HEK293 (cell line): ENCODE data around the gene METTL1.

ENCODE experiments used
- KLF1 ChIP-seq: fragments of 450-650 bp; formaldehyde crosslinking; IDR thresholded peaks from 2 replicates; pipeline ENCODE4 v1.5.1; 2016; ENCODE audit warnings: missing biosample characterization, missing genetic modification characterization
- MZF1 ChIP-seq: fragments of 450-650 bp; formaldehyde crosslinking; IDR thresholded peaks from 2 replicates; pipeline ENCODE4 v1.5.1; 2017; ENCODE audit warnings: missing biosample characterization, missing genetic modification characterization, borderline replicate concordance
- RBAK ChIP-seq: fragments of 450-650 bp; formaldehyde crosslinking; IDR thresholded peaks from 2 replicates; pipeline ENCODE4 v1.5.1; 2016; ENCODE audit warnings: missing biosample characterization, missing genetic modification characterization
- SALL2 ChIP-seq: fragments of 450-650 bp; formaldehyde crosslinking; IDR thresholded peaks from 2 replicates; pipeline ENCODE4 v1.5.0; 2017; ENCODE audit warnings: missing biosample characterization, mild to moderate bottlenecking, missing genetic modification characterization, borderline replicate concordance
- YY1 ChIP-seq: fragments of 450-650 bp; formaldehyde crosslinking; IDR thresholded peaks from 2 replicates; pipeline ENCODE4 v1.5.1; 2018; ENCODE audit warnings: missing biosample characterization, missing genetic modification characterization
- ZBTB21 ChIP-seq: fragments of 450-650 bp; formaldehyde crosslinking; IDR thresholded peaks from 2 replicates; pipeline ENCODE4 v1.5.1; 2017; ENCODE audit warnings: missing biosample characterization, missing genetic modification characterization
- ZBTB8A ChIP-seq: fragments of 450-650 bp; formaldehyde crosslinking; IDR thresholded peaks from 2 replicates; pipeline ENCODE4 v1.5.1; 2016; ENCODE audit warnings: missing biosample characterization, missing genetic modification characterization
- ZNF10 ChIP-seq: fragments of 450-650 bp; formaldehyde crosslinking; IDR thresholded peaks from 2 replicates; pipeline ENCODE4 v1.5.1; 2017; ENCODE audit warnings: missing biosample characterization, missing genetic modification characterization
- ZNF121 ChIP-seq: fragments of 450-650 bp; formaldehyde crosslinking; IDR thresholded peaks from 2 replicates; pipeline ENCODE4 v1.5.1; 2016; ENCODE audit warnings: missing biosample characterization, missing genetic modification characterization
- ZNF133 ChIP-seq: fragments of 450-650 bp; formaldehyde crosslinking; IDR thresholded peaks from 2 replicates; pipeline ENCODE4 v1.5.1; 2016; ENCODE audit warnings: missing biosample characterization, missing genetic modification characterization
- ZNF155 ChIP-seq: fragments of 450-650 bp; formaldehyde crosslinking; IDR thresholded peaks from 2 replicates; pipeline ENCODE4 v1.5.1; 2016; ENCODE audit warnings: missing biosample characterization, missing genetic modification characterization
- ZNF169 ChIP-seq: fragments of 450-650 bp; formaldehyde crosslinking; IDR thresholded peaks from 2 replicates; pipeline ENCODE4 v1.5.1; 2016; ENCODE audit warnings: missing biosample characterization, missing genetic modification characterization
- ZNF175 ChIP-seq: fragments of 450-650 bp; formaldehyde crosslinking; IDR thresholded peaks from 2 replicates; pipeline ENCODE4 v1.5.1; 2016; ENCODE audit warnings: missing biosample characterization, missing genetic modification characterization
- ZNF184 ChIP-seq: fragments of 450-650 bp; IDR thresholded peaks from 2 replicates; pipeline ENCODE4 v1.5.1; 2018; ENCODE audit warnings: missing biosample characterization, mild to moderate bottlenecking, missing genetic modification characterization
- ZNF24 ChIP-seq: fragments of 450-650 bp; formaldehyde crosslinking; IDR thresholded peaks from 2 replicates; pipeline ENCODE4 v1.5.1; 2016; ENCODE audit warnings: missing biosample characterization, missing genetic modification characterization
- ZNF266 ChIP-seq: fragments of 450-650 bp; formaldehyde crosslinking; IDR thresholded peaks from 2 replicates; pipeline ENCODE4 v1.5.1; 2016; ENCODE audit warnings: missing biosample characterization, missing genetic modification characterization, low read depth
- ZNF423 ChIP-seq: fragments of 450-650 bp; formaldehyde crosslinking; IDR thresholded peaks from 2 replicates; pipeline ENCODE4 v1.5.1; 2016; ENCODE audit warnings: missing biosample characterization, missing genetic modification characterization
- ZNF514 ChIP-seq: fragments of 450-650 bp; formaldehyde crosslinking; IDR thresholded peaks from 2 replicates; pipeline ENCODE4 v1.5.1; 2016; ENCODE audit warnings: missing biosample characterization, missing genetic modification characterization
- ZNF530 ChIP-seq: fragments of 450-650 bp; formaldehyde crosslinking; IDR thresholded peaks from 2 replicates; pipeline ENCODE4 v1.5.1; 2016; ENCODE audit warnings: low read depth, missing biosample characterization, missing genetic modification characterization
- ZNF600 ChIP-seq: fragments of 450-650 bp; formaldehyde crosslinking; IDR thresholded peaks from 2 replicates; pipeline ENCODE4 v1.5.1; 2016; ENCODE audit warnings: missing biosample characterization, missing genetic modification characterization
- ZNF768 ChIP-seq: fragments of 450-650 bp; formaldehyde crosslinking; IDR thresholded peaks from 2 replicates; pipeline ENCODE4 v1.5.1; 2018; ENCODE audit warnings: missing biosample characterization, mild to moderate bottlenecking, missing genetic modification characterization
- ZSCAN16 ChIP-seq: fragments of 450-650 bp; formaldehyde crosslinking; IDR thresholded peaks from 2 replicates; pipeline ENCODE4 v1.5.1; 2016; ENCODE audit warnings: missing biosample characterization, missing genetic modification characterization
- ZSCAN30 ChIP-seq: fragments of 450-650 bp; IDR thresholded peaks from 2 replicates; pipeline ENCODE4 v1.5.1; 2018; ENCODE audit warnings: missing biosample characterization, mild to moderate bottlenecking, missing genetic modification characterization, moderate library complexity
- ZXDB ChIP-seq: fragments of 450-650 bp; formaldehyde crosslinking; IDR thresholded peaks from 2 replicates; pipeline ENCODE4 v1.5.1; 2016; ENCODE audit warnings: missing biosample characterization, missing genetic modification characterization
- TF ChIP-seq, protein P1 (sequence below): fragments of 450-650 bp; formaldehyde crosslinking; IDR thresholded peaks from 2 replicates; pipeline ENCODE4 v1.5.1; 2016; ENCODE audit warnings: missing biosample characterization, missing genetic modification characterization
- TF ChIP-seq, protein P2 (sequence below): fragments of 450-650 bp; formaldehyde crosslinking; IDR thresholded peaks from 2 replicates; pipeline ENCODE4 v1.5.1; 2017; ENCODE audit warnings: missing biosample characterization, missing genetic modification characterization
- TF ChIP-seq, protein P3 (sequence below): fragments of 450-650 bp; formaldehyde crosslinking; conservative IDR thresholded peaks from 2 replicates; pipeline ENCODE4 v1.5.1; 2016; ENCODE audit warnings: low read depth, missing biosample characterization, missing genetic modification characterization
- TF ChIP-seq, protein P4 (sequence below): fragments of 450-650 bp; formaldehyde crosslinking; IDR thresholded peaks from 2 replicates; pipeline ENCODE4 v1.5.1; 2016; ENCODE audit warnings: missing biosample characterization, missing genetic modification characterization

The METTL1 gene

DNA sequence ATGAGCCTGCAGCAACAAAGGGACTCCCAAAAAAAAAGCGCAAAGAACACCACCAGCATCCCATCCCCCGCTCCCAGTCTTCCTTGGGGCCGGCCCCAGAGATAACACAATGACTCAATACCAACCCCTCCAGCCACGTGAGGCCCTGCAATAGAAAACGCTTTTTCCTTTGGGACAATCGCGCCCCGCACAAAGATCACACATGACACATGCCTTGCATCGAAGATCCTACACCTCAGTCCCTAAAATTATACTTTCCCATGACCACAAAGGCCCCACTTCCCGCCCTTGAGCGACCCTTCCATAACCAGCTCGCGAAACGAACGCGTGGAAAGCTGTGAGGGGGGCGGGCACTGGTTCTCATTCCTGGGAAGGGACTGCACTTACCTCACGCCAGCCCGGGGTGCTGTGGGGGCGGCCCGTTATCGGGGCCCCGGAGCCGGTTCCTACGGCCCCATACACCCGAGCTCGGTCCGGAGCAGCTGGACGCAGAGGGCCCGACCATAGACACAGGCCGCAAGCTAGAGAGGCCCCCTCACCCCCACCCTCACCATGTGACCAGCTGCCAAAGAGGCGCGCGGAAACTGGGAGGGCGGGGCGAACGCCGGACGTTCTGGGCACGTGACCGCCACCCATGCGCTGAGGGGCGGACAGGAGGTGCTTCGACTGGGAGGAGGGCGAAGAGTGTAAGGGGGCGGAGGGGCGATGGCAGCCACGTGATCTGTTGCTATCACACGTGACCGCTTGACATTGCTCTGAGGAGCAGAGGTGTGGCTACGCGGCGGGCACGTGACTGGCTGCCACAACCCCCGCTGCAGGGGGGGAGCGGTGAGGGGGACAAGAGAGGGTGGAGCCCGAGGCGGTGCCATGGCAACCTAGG lies 19.9 kb downstream of the METTL1 start, which contains the start of gene CDK4 (continued):
- TF ChIP-seq, protein P1, sequence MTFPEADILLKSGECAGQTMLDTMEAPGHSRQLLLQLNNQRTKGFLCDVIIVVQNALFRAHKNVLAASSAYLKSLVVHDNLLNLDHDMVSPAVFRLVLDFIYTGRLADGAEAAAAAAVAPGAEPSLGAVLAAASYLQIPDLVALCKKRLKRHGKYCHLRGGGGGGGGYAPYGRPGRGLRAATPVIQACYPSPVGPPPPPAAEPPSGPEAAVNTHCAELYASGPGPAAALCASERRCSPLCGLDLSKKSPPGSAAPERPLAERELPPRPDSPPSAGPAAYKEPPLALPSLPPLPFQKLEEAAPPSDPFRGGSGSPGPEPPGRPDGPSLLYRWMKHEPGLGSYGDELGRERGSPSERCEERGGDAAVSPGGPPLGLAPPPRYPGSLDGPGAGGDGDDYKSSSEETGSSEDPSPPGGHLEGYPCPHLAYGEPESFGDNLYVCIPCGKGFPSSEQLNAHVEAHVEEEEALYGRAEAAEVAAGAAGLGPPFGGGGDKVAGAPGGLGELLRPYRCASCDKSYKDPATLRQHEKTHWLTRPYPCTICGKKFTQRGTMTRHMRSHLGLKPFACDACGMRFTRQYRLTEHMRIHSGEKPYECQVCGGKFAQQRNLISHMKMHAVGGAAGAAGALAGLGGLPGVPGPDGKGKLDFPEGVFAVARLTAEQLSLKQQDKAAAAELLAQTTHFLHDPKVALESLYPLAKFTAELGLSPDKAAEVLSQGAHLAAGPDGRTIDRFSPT (tag by site-specific recombination): peak; percentile 92
- TF ChIP-seq, protein P2, sequence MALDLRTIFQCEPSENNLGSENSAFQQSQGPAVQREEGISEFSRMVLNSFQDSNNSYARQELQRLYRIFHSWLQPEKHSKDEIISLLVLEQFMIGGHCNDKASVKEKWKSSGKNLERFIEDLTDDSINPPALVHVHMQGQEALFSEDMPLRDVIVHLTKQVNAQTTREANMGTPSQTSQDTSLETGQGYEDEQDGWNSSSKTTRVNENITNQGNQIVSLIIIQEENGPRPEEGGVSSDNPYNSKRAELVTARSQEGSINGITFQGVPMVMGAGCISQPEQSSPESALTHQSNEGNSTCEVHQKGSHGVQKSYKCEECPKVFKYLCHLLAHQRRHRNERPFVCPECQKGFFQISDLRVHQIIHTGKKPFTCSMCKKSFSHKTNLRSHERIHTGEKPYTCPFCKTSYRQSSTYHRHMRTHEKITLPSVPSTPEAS (tag by site-specific recombination): no peak
- peak; percentile 44; the same call in 1 of the 2 replicates for TF ChIP-seq ZNF184 (tag by site-specific recombination)
- peak; percentile 78 for TF ChIP-seq ZSCAN30
- peak; percentile 66 for TF ChIP-seq ZBTB8A (tag by site-specific recombination)
- no peak for TF ChIP-seq ZSCAN16 (tag by site-specific recombination)
- TF ChIP-seq, protein P3, sequence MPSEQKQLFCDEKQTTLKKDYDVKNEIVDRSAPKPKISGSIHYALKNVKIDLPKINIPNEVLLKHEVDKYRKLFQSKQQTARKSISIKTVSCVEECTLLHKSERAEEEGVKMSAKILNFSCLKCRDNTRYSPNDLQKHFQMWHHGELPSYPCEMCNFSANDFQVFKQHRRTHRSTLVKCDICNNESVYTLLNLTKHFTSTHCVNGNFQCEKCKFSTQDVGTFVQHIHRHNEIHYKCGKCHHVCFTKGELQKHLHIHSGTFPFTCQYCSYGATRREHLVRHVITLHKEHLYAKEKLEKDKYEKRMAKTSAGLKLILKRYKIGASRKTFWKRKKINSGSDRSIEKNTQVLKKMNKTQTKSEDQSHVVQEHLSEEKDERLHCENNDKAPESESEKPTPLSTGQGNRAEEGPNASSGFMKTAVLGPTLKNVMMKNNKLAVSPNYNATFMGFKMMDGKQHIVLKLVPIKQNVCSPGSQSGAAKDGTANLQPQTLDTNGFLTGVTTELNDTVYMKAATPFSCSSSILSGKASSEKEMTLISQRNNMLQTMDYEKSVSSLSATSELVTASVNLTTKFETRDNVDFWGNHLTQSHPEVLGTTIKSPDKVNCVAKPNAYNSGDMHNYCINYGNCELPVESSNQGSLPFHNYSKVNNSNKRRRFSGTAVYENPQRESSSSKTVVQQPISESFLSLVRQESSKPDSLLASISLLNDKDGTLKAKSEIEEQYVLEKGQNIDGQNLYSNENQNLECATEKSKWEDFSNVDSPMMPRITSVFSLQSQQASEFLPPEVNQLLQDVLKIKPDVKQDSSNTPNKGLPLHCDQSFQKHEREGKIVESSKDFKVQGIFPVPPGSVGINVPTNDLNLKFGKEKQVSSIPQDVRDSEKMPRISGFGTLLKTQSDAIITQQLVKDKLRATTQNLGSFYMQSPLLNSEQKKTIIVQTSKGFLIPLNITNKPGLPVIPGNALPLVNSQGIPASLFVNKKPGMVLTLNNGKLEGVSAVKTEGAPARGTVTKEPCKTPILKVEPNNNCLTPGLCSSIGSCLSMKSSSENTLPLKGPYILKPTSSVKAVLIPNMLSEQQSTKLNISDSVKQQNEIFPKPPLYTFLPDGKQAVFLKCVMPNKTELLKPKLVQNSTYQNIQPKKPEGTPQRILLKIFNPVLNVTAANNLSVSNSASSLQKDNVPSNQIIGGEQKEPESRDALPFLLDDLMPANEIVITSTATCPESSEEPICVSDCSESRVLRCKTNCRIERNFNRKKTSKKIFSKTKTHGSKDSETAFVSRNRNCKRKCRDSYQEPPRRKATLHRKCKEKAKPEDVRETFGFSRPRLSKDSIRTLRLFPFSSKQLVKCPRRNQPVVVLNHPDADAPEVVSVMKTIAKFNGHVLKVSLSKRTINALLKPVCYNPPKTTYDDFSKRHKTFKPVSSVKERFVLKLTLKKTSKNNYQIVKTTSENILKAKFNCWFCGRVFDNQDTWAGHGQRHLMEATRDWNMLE (tag by site-specific recombination): peak; percentile 63
- TF ChIP-seq ZNF175 (tag by site-specific recombination): no peak
- TF ChIP-seq ZNF423: no peak; the same call in 1 of the 2 replicates
- peak; percentile 92 for TF ChIP-seq ZXDB (tag by site-specific recombination)
- TF ChIP-seq ZNF266 (tag by site-specific recombination): no peak
- peak; percentile 41; the same call in 1 of the 2 replicates for TF ChIP-seq YY1 (tag by site-specific recombination)
- TF ChIP-seq ZNF768 (tag by site-specific recombination): no peak
- TF ChIP-seq KLF1: peak; percentile 98
- no peak for TF ChIP-seq ZNF133
- no peak for TF ChIP-seq ZNF169
- no peak for TF ChIP-seq SALL2 (tag by site-specific recombination)
- TF ChIP-seq ZNF121: no peak
- TF ChIP-seq, protein P4, sequence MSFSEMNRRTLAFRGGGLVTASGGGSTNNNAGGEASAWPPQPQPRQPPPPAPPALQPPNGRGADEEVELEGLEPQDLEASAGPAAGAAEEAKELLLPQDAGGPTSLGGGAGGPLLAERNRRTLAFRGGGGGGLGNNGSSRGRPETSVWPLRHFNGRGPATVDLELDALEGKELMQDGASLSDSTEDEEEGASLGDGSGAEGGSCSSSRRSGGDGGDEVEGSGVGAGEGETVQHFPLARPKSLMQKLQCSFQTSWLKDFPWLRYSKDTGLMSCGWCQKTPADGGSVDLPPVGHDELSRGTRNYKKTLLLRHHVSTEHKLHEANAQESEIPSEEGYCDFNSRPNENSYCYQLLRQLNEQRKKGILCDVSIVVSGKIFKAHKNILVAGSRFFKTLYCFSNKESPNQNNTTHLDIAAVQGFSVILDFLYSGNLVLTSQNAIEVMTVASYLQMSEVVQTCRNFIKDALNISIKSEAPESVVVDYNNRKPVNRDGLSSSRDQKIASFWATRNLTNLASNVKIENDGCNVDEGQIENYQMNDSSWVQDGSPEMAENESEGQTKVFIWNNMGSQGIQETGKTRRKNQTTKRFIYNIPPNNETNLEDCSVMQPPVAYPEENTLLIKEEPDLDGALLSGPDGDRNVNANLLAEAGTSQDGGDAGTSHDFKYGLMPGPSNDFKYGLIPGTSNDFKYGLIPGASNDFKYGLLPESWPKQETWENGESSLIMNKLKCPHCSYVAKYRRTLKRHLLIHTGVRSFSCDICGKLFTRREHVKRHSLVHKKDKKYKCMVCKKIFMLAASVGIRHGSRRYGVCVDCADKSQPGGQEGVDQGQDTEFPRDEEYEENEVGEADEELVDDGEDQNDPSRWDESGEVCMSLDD (tag by site-specific recombination): peak; percentile 78
- no peak for TF ChIP-seq ZNF155 (tag by site-specific recombination)
- TF ChIP-seq ZBTB21: peak; percentile 36; the same call in 1 of the 2 replicates
- no peak for TF ChIP-seq MZF1 (tag by site-specific recombination)
- peak; percentile 94 for TF ChIP-seq ZNF600 (tag by site-specific recombination)
- no peak for TF ChIP-seq ZNF514 (tag by site-specific recombination)
- peak; percentile 25; the same call in 1 of the 2 replicates for TF ChIP-seq ZNF10 (tag by site-specific recombination)
- no peak for TF ChIP-seq ZNF530 (tag by site-specific recombination)
- peak; percentile 96 for TF ChIP-seq ZNF24 (tag by site-specific recombination)
- no peak for TF ChIP-seq RBAK (tag by site-specific recombination)
